Measurements from ENCODE around the gene KCNJ8.
"Not testable (repeated sequence)": the region's sequence is repeated elsewhere in the genome, so short reads cannot be mapped to it uniquely, and the experiment has no call there.

Gene KCNJ8

GRCh38 chr12:21786041-21786531, 11.6 kb upstream of the KCNJ8 start:
- no peak for DNase-seq (ENCODE audit: low spot score)

- not testable (repeated sequence) for DNase-seq (ENCODE audit: low spot score)
These were observed 8.2 kb upstream of the KCNJ8 start for GRCh38 chr12:21782723-21783122.

- DNase-seq (ENCODE audit: low spot score) = no peak
These were observed 6.3 kb upstream of the KCNJ8 start for GRCh38 chr12:21780786-21781185.

GRCh38 chr12:21776175-21776574, 1.7 kb upstream of the KCNJ8 start:
- DNase-seq (ENCODE audit: low spot score) = no peak

- DNase-seq (ENCODE audit: low spot score) = no peak
These were observed 771 bp upstream of the KCNJ8 start for GRCh38 chr12:21775133-21775820.

- DNase-seq (ENCODE audit: low spot score) = no peak
These were observed 700 bp downstream of the KCNJ8 start for GRCh38 chr12:21773806-21774205.

GRCh38 chr12:21773263-21773741, 1.2 kb downstream of the KCNJ8 start:
- peak; percentile 27 for DNase-seq (ENCODE audit: low spot score)

- peak; percentile 22 for DNase-seq (ENCODE audit: low spot score)
These were observed 3.2 kb downstream of the KCNJ8 start for GRCh38 chr12:21771311-21771710.

GRCh38 chr12:21769307-21769706, 5.2 kb downstream of the KCNJ8 start:
- DNase-seq (ENCODE audit: low spot score) = no peak

- no peak for DNase-seq (ENCODE audit: low spot score)
These were observed 8.1 kb downstream of the KCNJ8 start for GRCh38 chr12:21766403-21766802.

GRCh38 chr12:21764950-21765349, 9.6 kb downstream of the KCNJ8 start:
- no peak for DNase-seq (ENCODE audit: low spot score)

- peak; percentile 46 for DNase-seq (ENCODE audit: low spot score)
These were observed 10.4 kb downstream of the KCNJ8 start for GRCh38 chr12:21764065-21764464.

- DNase-seq (ENCODE audit: low spot score) = no peak
These were observed 11.0 kb downstream of the KCNJ8 start for GRCh38 chr12:21763531-21763930.

- DNase-seq (ENCODE audit: low spot score) = no peak
These were observed 14.8 kb downstream of the KCNJ8 start for GRCh38 chr12:21759737-21760136.

- no peak for DNase-seq (ENCODE audit: low spot score)
These were observed 16.8 kb downstream of the KCNJ8 start for GRCh38 chr12:21757735-21758134.

GRCh38 chr12:21756699-21757098, 17.8 kb downstream of the KCNJ8 start:
- no peak for DNase-seq (ENCODE audit: low spot score)

- DNase-seq (ENCODE audit: low spot score) = no peak
These were observed 23.0 kb downstream of the KCNJ8 start for GRCh38 chr12:21751517-21751916.

- no peak for DNase-seq (ENCODE audit: low spot score)
These were observed 29.2 kb downstream of the KCNJ8 start for GRCh38 chr12:21745258-21745657.

- DNase-seq (ENCODE audit: low spot score) = no peak
These were observed 43.4 kb downstream of the KCNJ8 start for GRCh38 chr12:21731144-21731543.

GRCh38 chr12:21725731-21726130, 48.8 kb downstream of the KCNJ8 start:
- no peak for DNase-seq (ENCODE audit: low spot score)

GRCh38 chr12:21718944-21719650, 55.4 kb downstream of the KCNJ8 start:
- no peak for DNase-seq (ENCODE audit: low spot score)

- DNase-seq (ENCODE audit: low spot score) = no peak
These were observed 56.1 kb downstream of the KCNJ8 start for GRCh38 chr12:21718403-21718802.

- DNase-seq (ENCODE audit: low spot score) = no peak
These were observed 56.7 kb downstream of the KCNJ8 start for GRCh38 chr12:21717767-21718166.

Data from kidney tubule cell (primary cell).